HepG2 (cell line): ENCODE data around the gene LIN28A.

ENCODE experiments used
- BRCA1 ChIP-seq: sonication (generic); formaldehyde crosslinking; IDR thresholded peaks from 2 replicates; pipeline ENCODE4 v1.4.0; 2020; ENCODE audit warnings: missing genetic modification reagents
- EP300 ChIP-seq, 3 experiments: sonication (generic) in 1 of 3; formaldehyde crosslinking in 1 of 3; IDR thresholded peaks; 2 replicates each; pipeline versions ENCODE4 v1.5.1 to v1.6.1; 2011 to 2020; ENCODE audit warnings: low read depth in 2 of 3, low read length in 2 of 3, borderline replicate concordance in 1 of 3, improper control_type of control experiment in 1 of 3, mild to moderate bottlenecking in 1 of 3, missing genetic modification reagents in 1 of 3, moderate library complexity in 1 of 3
- GABPA ChIP-seq, 2 experiments: IDR thresholded peaks; 2 replicates each; pipeline ENCODE4 v1.6.1; 2011 to 2016; ENCODE audit warnings: low read depth in 2 of 2, low read length in 1 of 2, missing biosample characterization in 1 of 2, missing genetic modification characterization in 1 of 2
- NFKBIZ ChIP-seq: IDR thresholded peaks from 2 replicates; pipeline ENCODE4 v1.6.1; 2018; ENCODE audit warnings: missing genetic modification reagents, missing compliant biosample characterization
- NR3C1 ChIP-seq: sonication (generic); formaldehyde crosslinking; IDR thresholded peaks from 2 replicates; pipeline ENCODE4 v1.4.0; 2020; ENCODE audit warnings: missing genetic modification reagents
- POLR2AphosphoS5 ChIP-seq: IDR thresholded peaks from 2 replicates; pipeline ENCODE4 v1.6.1; 2012; ENCODE audit warnings: low read depth, low read length
- SMARCE1 ChIP-seq: fragments of 450-650 bp; IDR thresholded peaks from 2 replicates; pipeline ENCODE4 v1.6.1; 2017; ENCODE audit warnings: borderline replicate concordance
- TF ChIP-seq, protein P1 (sequence below): sonication (generic); formaldehyde crosslinking; IDR thresholded peaks from 2 replicates; pipeline ENCODE4 v1.5.1; 2020; ENCODE audit warnings: mild to moderate bottlenecking, missing genetic modification reagents

DNA sequence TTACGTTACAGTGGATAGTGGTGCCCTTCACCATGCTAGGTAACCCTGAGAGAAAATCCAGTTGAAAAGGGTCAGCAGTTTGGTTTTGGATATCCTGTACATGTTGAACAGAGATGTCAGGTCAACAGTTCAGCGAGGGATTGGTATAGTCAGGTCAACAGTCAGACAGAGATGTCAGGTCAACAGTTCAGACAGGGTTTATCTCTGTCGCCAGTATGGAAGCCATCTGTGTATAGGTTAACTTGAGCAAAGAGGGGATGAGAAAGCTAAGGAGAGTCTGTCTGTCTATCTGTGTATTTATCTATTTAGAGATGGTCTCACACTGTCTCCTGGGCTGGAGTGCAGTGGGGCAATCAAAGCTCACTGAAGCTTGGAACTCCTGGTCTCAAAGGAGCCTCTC, 39.3 kb downstream of the LIN28A start:
- no peak for TF ChIP-seq NR3C1 (CRISPR knock-in tag)
- no peak for TF ChIP-seq GABPA (IDR thresholded peaks at IDR 0.05; ENCODE audit: low read depth, low read length)
- TF ChIP-seq GABPA (CRISPR knock-in tag; IDR thresholded peaks at IDR 0.05; ENCODE audit: low read depth): no peak
- TF ChIP-seq EP300 (IDR thresholded peaks at IDR 0.05; ENCODE audit: low read depth in 2 of 2, low read length in 2 of 2): no peak
- TF ChIP-seq EP300 (CRISPR knock-in tag; IDR thresholded peaks at IDR 0.05; ENCODE audit: borderline replicate concordance): no peak
- TF ChIP-seq NFKBIZ: no peak
- no peak for TF ChIP-seq SMARCE1
- TF ChIP-seq POLR2AphosphoS5: no peak
- TF ChIP-seq, protein P1, sequence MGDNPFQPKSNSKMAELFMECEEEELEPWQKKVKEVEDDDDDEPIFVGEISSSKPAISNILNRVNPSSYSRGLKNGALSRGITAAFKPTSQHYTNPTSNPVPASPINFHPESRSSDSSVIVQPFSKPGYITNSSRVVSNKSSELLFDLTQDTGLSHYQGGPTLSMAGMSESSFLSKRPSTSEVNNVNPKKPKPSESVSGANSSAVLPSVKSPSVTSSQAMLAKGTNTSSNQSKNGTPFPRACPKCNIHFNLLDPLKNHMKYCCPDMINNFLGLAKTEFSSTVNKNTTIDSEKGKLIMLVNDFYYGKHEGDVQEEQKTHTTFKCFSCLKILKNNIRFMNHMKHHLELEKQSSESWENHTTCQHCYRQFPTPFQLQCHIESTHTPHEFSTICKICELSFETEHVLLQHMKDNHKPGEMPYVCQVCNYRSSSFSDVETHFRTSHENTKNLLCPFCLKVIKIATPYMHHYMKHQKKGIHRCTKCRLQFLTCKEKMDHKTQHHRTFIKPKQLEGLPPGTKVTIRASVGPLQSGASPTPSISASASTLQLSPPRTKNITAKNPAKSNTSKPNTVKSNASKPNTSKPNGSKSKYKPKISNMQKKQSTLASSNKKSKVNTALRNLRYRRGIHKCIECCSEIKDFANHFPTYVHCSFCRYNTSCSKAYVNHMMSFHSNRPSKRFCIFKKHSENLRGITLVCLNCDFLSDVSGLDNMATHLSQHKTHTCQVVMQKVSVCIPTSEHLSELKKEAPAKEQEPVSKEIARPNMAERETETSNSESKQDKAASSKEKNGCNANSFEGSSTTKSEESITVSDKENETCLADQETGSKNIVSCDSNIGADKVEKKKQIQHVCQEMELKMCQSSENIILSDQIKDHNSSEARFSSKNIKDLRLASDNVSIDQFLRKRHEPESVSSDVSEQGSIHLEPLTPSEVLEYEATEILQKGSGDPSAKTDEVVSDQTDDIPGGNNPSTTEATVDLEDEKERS: no peak
- TF ChIP-seq BRCA1 (CRISPR knock-in tag): no peak
